Natural killer cell (primary cell): Measurements from ENCODE around the gene CACNA2D3. TPM values are rescaled to one million over a fixed set of nuclear protein-coding genes. Genes with fewer than 3 reads are reported as not detected.

Experiments used
- ATAC-seq, 3 donors: fragments of 150-1000 bp in 2 of 3; fragments of 200-7000 bp in 1 of 3; cut with Tn5 transposase; 1 replicate in 1 of 3; 2 replicates in 2 of 3; pipeline ENCODE4 v1.10.0; 2021; ENCODE audit warnings: mild to moderate bottlenecking in 2 of 3, moderate library complexity in 2 of 3
- DNase-seq, 2 donors: peaks; one replicate each; pipeline versions ENCODE4 v3.0.0 to v3.0.0-alpha.2; 2013 to 2021; ENCODE audit warnings: mixed read lengths in 1 of 2
- H3K27ac ChIP-seq: one replicate; pipeline ENCODE4 v1.5.1; 2013; ENCODE audit warnings: mild to moderate bottlenecking, low read length
- H3K27me3 ChIP-seq: one replicate; pipeline ENCODE4 v1.6.1; 2013; ENCODE audit warnings: low read length; ENCODE audit not compliant: control insufficient read depth, insufficient read depth
- H3K36me3 ChIP-seq: one replicate; pipeline ENCODE4 v1.6.1; 2013; ENCODE audit warnings: low read length; ENCODE audit not compliant: control insufficient read depth, insufficient read depth
- H3K4me1 ChIP-seq: one replicate; pipeline ENCODE4 v1.6.1; 2013; ENCODE audit warnings: low read length; ENCODE audit not compliant: control insufficient read depth, insufficient read depth
- H3K4me3 ChIP-seq: one replicate; pipeline ENCODE4 v1.5.1; 2013; ENCODE audit warnings: low read length
- H3K9me3 ChIP-seq: one replicate; pipeline ENCODE4 v1.6.1; 2013; ENCODE audit warnings: low read length; ENCODE audit not compliant: control insufficient read depth, insufficient read depth
- H3K27ac Mint-ChIP-seq, 2 donors: one replicate each; pipeline ENCODE4 v1.8.0; 2022; ENCODE audit warnings: mild to moderate bottlenecking in 2 of 2, mixed read lengths in 2 of 2, moderate library complexity in 1 of 2
- H3K27me3 Mint-ChIP-seq, 2 donors: one replicate each; pipeline ENCODE4 v1.8.0; 2022; ENCODE audit warnings: low read depth in 2 of 2, mixed read lengths in 2 of 2
- H3K36me3 Mint-ChIP-seq: one replicate; pipeline ENCODE4 v1.8.0; 2022; ENCODE audit warnings: mixed read lengths
- H3K4me1 Mint-ChIP-seq, 2 donors: one replicate each; pipeline ENCODE4 v1.8.0; 2022; ENCODE audit warnings: mixed read lengths in 2 of 2
- H3K4me3 Mint-ChIP-seq: one replicate; pipeline ENCODE4 v1.8.0; 2022; ENCODE audit warnings: mild to moderate bottlenecking, moderate library complexity, mixed read lengths
- H3K9me3 Mint-ChIP-seq, 2 donors: one replicate each; pipeline ENCODE4 v1.8.0; 2022; ENCODE audit warnings: mixed read lengths in 2 of 2
- CTCF ChIP-seq: fragments of 200-600 bp; IDR thresholded peaks from one replicate; pipeline ENCODE4 v1.8.0; 2022; ENCODE audit warnings: antibody characterized with exemption
- WGBS: methylation state at CpG from one replicate; pipeline ENCODE4 v1.1.7; 2013; ENCODE audit warnings: missing lambda C conversion rate; ENCODE audit not compliant: insufficient coverage; 5-methylcytosine and 5-hydroxymethylcytosine counted together
- intact Hi-C: fragments of 100-400 bp; cut with micrococcal nuclease; formaldehyde crosslinking; loops from one replicate; pipeline ENCODE4 v1.14.2; 2022
- total RNA-seq, 4 donors: library from RNA; stranded (reverse); fragments of 120-200 nt in 1 of 4; gene quantifications; one replicate each; pipeline versions ENCODE4 v1.2.3 to v1.2.4, GENCODE V29; 2013 to 2022

CACNA2D3 gene
- total RNA-seq, 3 donors from 2014 or later (not counting 1 experiment from before 2014, with no cell fraction given) = 0.49 TPM; not detected in 2

- intact Hi-C loops = no loop called here
- 8% methylated on average over 2 of the region's 4 CpGs for WGBS
- DNase-seq (no peak), ATAC-seq (no peak)
- H3K36me3 Mint-ChIP-seq = no peaks in the 10 kb centered on the region
- no peaks in the 10 kb centered on the region for H3K36me3 ChIP-seq
- no peaks in the 10 kb centered on the region for H3K27me3 Mint-ChIP-seq
- no peaks in the 10 kb centered on the region for H3K4me1 Mint-ChIP-seq
- H3K4me3 ChIP-seq = no peak overlapping the region
- H3K4me3 Mint-ChIP-seq = no peak overlapping the region
- no peak overlapping the region for H3K27ac Mint-ChIP-seq
- H3K27me3 ChIP-seq = no peaks in the 10 kb centered on the region
- H3K4me1 ChIP-seq = no peaks in the 10 kb centered on the region
- H3K9me3 ChIP-seq = no peaks in the 10 kb centered on the region
- TF ChIP-seq CTCF = no peak
- no peak overlapping the region for H3K27ac ChIP-seq
- peaks cover 5% of the 10 kb centered on the region in 2 donors for H3K9me3 Mint-ChIP-seq
Observed at GRCh38 chr3:54915181-54915580, 792.8 kb downstream of the CACNA2D3 start.

GRCh38 chr3:54915976-54916375 is 793.6 kb downstream of the CACNA2D3 start:
- Mint-ChIP-seq H3K36me3 (no peaks in the 10 kb centered on the region), H3K27ac (no peak overlapping the region), H3K4me1 (no peaks in the 10 kb centered on the region), H3K9me3 (peaks cover 5% of the 10 kb centered on the region in 2 donors), H3K4me3 (no peak overlapping the region), H3K27me3 (no peaks in the 10 kb centered on the region)
- H3K36me3 ChIP-seq = no peaks in the 10 kb centered on the region
- ATAC-seq (no peak), DNase-seq (no peak)
- H3K27me3 ChIP-seq = no peaks in the 10 kb centered on the region
- intact Hi-C loops = no loop called here
- H3K27ac ChIP-seq = no peak overlapping the region
- no peaks in the 10 kb centered on the region for H3K9me3 ChIP-seq
- no peak overlapping the region for H3K4me3 ChIP-seq
- TF ChIP-seq CTCF = no peak
- 96% methylated on average over 7 of the region's 8 CpGs for WGBS
- H3K4me1 ChIP-seq = no peaks in the 10 kb centered on the region

GRCh38 chr3:54916732-54917131 is 794.4 kb downstream of the CACNA2D3 start:
- Histone ChIP-seq H3K27me3 (no peaks in the 10 kb centered on the region), H3K27ac (no peak overlapping the region), H3K4me3 (no peak overlapping the region), H3K36me3 (no peaks in the 10 kb centered on the region), H3K9me3 (no peaks in the 10 kb centered on the region), H3K4me1 (no peaks in the 10 kb centered on the region)
- Mint-ChIP-seq H3K36me3 (no peaks in the 10 kb centered on the region), H3K4me3 (no peak overlapping the region), H3K9me3 (peaks cover 5% of the 10 kb centered on the region in 2 donors), H3K27me3 (no peaks in the 10 kb centered on the region), H3K4me1 (no peaks in the 10 kb centered on the region), H3K27ac (no peak overlapping the region)
- intact Hi-C loops = no loop called here
- DNase-seq (no peak), ATAC-seq (peak in 1 of 3 donors; percentile 12)
- TF ChIP-seq CTCF = no peak

- no peak overlapping the region for H3K4me3 Mint-ChIP-seq
- Histone ChIP-seq H3K4me3 (no peak overlapping the region), H3K9me3 (no peaks in the 10 kb centered on the region), H3K36me3 (no peaks in the 10 kb centered on the region), H3K27ac (no peak overlapping the region), H3K4me1 (no peaks in the 10 kb centered on the region), H3K27me3 (no peaks in the 10 kb centered on the region)
- peaks cover 5% of the 10 kb centered on the region in 2 donors for H3K9me3 Mint-ChIP-seq
- no peak overlapping the region for H3K27ac Mint-ChIP-seq
- no peak for TF ChIP-seq CTCF
- no peaks in the 10 kb centered on the region for H3K36me3 Mint-ChIP-seq
- no peaks in the 10 kb centered on the region for H3K4me1 Mint-ChIP-seq
- intact Hi-C loops = no loop called here
- no peak for DNase-seq
- no peak for ATAC-seq
- 100% methylated on average over 1 of the region's 2 CpGs for WGBS
- no peaks in the 10 kb centered on the region for H3K27me3 Mint-ChIP-seq
Observed at GRCh38 chr3:54917174-54917573, 794.8 kb downstream of the CACNA2D3 start.
